ENCODE data around the gene SLC17A4. TPM values are rescaled to one million over a fixed set of nuclear protein-coding genes. Genes with fewer than 3 reads are reported as not detected.

The SLC17A4 gene
- total RNA-seq, 1 experiment from 2014 or later, result not detected

DNA sequence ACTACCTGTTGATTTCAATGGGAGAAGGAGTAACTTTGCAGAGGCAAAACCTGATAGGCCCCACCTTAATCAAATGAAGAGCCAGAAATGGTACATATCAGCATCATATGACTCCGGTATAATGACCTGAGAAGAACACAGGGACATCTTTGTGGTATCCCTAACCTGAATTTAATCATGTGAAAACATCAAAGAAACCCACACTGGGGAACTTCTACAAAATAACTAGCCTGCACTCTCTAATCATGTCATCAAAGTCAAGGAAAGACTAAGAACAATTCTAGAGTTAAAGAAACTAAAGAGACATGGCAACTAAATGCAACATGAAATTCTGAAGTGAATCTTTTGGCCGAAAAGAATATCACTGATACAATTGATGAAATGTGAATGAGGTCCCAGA is 34.9 kb downstream of the SLC17A4 start:
- no TSS peak for BruUV-seq (replicated peaks)
- no peaks in the 10 kb centered on the region for H3K36me3 ChIP-seq (ENCODE audit: insufficient read depth, low read length, poor library complexity, severe bottlenecking)
- DNase-seq (ENCODE audit: low spot score), result no peak
- no peak overlapping the region for H3K4me3 ChIP-seq (ENCODE audit: low read depth, low read length, poor library complexity, severe bottlenecking)
- TF ChIP-seq, protein P1, sequence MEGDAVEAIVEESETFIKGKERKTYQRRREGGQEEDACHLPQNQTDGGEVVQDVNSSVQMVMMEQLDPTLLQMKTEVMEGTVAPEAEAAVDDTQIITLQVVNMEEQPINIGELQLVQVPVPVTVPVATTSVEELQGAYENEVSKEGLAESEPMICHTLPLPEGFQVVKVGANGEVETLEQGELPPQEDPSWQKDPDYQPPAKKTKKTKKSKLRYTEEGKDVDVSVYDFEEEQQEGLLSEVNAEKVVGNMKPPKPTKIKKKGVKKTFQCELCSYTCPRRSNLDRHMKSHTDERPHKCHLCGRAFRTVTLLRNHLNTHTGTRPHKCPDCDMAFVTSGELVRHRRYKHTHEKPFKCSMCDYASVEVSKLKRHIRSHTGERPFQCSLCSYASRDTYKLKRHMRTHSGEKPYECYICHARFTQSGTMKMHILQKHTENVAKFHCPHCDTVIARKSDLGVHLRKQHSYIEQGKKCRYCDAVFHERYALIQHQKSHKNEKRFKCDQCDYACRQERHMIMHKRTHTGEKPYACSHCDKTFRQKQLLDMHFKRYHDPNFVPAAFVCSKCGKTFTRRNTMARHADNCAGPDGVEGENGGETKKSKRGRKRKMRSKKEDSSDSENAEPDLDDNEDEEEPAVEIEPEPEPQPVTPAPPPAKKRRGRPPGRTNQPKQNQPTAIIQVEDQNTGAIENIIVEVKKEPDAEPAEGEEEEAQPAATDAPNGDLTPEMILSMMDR (conservative IDR thresholded peaks at IDR 0.05; ENCODE audit: low read depth, low read length), result no peak
- no peak for TF ChIP-seq EZH2 (IDR thresholded peaks at IDR 0.05; ENCODE audit: borderline replicate concordance, low read depth, low read length, poor library complexity, severe bottlenecking)
- no peaks in the 10 kb centered on the region for H3K27me3 ChIP-seq (replicated peaks; ENCODE audit: insufficient read depth, low read depth, low read length, poor library complexity)
- POLR2A ChIA-PET (ENCODE audit: low non-redundant PET), result no interaction called here
- CTCF ChIA-PET, result no interaction called here
- H3K27ac ChIP-seq (ENCODE audit: low read depth, low read length, poor library complexity, severe bottlenecking), result no peak overlapping the region
- no peaks in the 10 kb centered on the region for H3K9me3 ChIP-seq (ENCODE audit: low read depth, low read length, poor library complexity, severe bottlenecking)
- H3K4me1 ChIP-seq (ENCODE audit: insufficient read depth, low read length, poor library complexity, severe bottlenecking), result no peaks in the 10 kb centered on the region
- intact Hi-C loops (cut with micrococcal nuclease; ENCODE audit: unreplicated experiment), result loop anchor here (2.0 to 5.0 kb wide), 2 partner anchors 103 to 213 kb away; no protein-coding TSS in a partner anchor

DNA sequence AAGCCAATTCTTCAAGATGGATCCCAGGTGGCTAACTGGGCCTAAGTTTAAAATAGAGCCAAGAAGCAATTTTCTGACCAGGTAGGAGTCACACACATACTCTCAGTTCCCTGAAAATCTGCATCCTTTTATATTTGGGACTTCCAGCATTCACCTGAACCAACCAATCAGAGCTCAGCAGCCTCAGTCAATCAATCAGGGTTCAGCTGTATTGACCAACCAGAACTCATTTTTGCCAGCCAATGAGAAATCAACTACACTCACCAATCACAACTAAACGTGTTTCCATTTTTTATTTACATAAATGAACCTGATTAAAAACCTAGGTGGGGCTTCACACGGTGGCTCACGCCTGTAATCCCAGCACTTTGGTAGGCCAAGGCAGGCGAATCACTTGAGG is 37.5 kb downstream of the SLC17A4 start:
- CTCF ChIA-PET, result no interaction called here
- DNase-seq (ENCODE audit: low spot score), result no peak
- intact Hi-C loops (cut with micrococcal nuclease; ENCODE audit: unreplicated experiment), result no loop called here

DNA sequence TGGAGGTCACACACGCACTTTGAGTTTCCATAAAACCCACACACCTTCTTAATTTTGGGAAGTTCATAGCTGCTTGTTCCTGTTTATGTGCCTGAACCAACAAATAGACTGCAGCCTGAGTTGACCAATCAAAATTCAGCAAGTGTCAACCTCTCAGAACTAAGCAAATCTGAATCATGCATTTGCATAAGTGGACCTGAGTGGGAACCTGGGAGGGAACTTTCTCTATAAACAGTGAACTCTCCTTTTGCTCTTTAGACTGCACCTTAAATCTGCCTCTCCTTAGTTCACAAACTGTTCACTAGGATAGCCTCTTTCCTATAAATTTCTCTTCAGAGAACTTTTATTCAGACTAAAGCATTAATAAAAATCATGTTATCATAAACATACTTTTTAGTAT is 39.4 kb downstream of the SLC17A4 start:
- Histone ChIP-seq H3K36me3 (ENCODE audit: insufficient read depth, low read length, poor library complexity, severe bottlenecking) (no peaks in the 10 kb centered on the region), H3K4me1 (ENCODE audit: insufficient read depth, low read length, poor library complexity, severe bottlenecking) (no peaks in the 10 kb centered on the region), H3K27me3 (replicated peaks; ENCODE audit: insufficient read depth, low read depth, low read length, poor library complexity) (peaks cover 3% of the 10 kb centered on the region), H3K9me3 (ENCODE audit: low read depth, low read length, poor library complexity, severe bottlenecking) (no peaks in the 10 kb centered on the region), H3K27ac (ENCODE audit: low read depth, low read length, poor library complexity, severe bottlenecking) (no peak overlapping the region), H3K4me3 (ENCODE audit: low read depth, low read length, poor library complexity, severe bottlenecking) (no peak overlapping the region)
- no peak for DNase-seq (ENCODE audit: low spot score)
- intact Hi-C loops (cut with micrococcal nuclease; ENCODE audit: unreplicated experiment), result no loop called here
- TF ChIP-seq EZH2 (IDR thresholded peaks at IDR 0.05; ENCODE audit: borderline replicate concordance, low read depth, low read length, poor library complexity, severe bottlenecking), result no peak
- TF ChIP-seq, protein P1 (conservative IDR thresholded peaks at IDR 0.05; ENCODE audit: low read depth, low read length), result no peak
- ChIA-PET CTCF (interaction anchor here (0.5 kb wide), 1 partner anchor 75 kb away, joined by 3 read pairs; no protein-coding TSS in a partner anchor), POLR2A (ENCODE audit: low non-redundant PET) (no interaction called here)
- no TSS peak for BruUV-seq (replicated peaks)

More for the DNA sequence above, 37.5 kb downstream of the SLC17A4 start:
- POLR2A ChIA-PET (ENCODE audit: low non-redundant PET), result no interaction called here
- Histone ChIP-seq H3K9me3 (ENCODE audit: low read depth, low read length, poor library complexity, severe bottlenecking) (no peaks in the 10 kb centered on the region), H3K27me3 (replicated peaks; ENCODE audit: insufficient read depth, low read depth, low read length, poor library complexity) (no peaks in the 10 kb centered on the region), H3K4me3 (ENCODE audit: low read depth, low read length, poor library complexity, severe bottlenecking) (no peak overlapping the region), H3K4me1 (ENCODE audit: insufficient read depth, low read length, poor library complexity, severe bottlenecking) (no peaks in the 10 kb centered on the region), H3K36me3 (ENCODE audit: insufficient read depth, low read length, poor library complexity, severe bottlenecking) (no peaks in the 10 kb centered on the region), H3K27ac (ENCODE audit: low read depth, low read length, poor library complexity, severe bottlenecking) (no peak overlapping the region)
- no TSS peak for BruUV-seq (replicated peaks)
- TF ChIP-seq EZH2 (IDR thresholded peaks at IDR 0.05; ENCODE audit: borderline replicate concordance, low read depth, low read length, poor library complexity, severe bottlenecking), result no peak
- TF ChIP-seq, protein P1 (conservative IDR thresholded peaks at IDR 0.05; ENCODE audit: low read depth, low read length), result no peak
